Superior temporal gyrus (tissue), 1 donor: Measurements from ENCODE around the gene KCTD17.

Experiments used
- DNase-seq: peaks from one replicate; pipeline ENCODE4 v3.0.0-alpha.2; 2016; ENCODE audit errors: extremely low spot score

Gene KCTD17

DNA sequence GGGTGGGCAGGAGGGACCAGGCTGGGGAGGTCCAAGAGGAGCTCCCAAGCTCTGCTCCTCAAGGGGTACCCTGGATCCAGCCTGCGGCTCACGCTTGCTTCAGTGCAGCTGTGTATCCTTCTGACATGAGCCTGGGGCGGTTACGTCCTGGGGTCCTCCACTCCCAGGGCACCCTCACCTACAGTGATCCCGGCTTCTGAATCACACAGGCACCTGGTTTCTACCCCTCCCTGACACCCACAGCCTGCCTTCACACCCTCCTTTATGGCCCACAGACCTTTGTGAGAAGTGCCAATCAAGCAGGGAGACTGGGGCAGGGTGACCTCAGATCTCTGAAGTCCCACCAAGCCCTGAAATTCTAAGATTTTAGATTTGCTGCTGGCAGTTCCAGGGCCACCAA lies 30.5 kb upstream of the KCTD17 start:
- no peak for DNase-seq

- DNase-seq: peak; percentile 73
Observed at GRCh38 chr22:37021710-37022482, 29.6 kb upstream of the KCTD17 start.

DNA sequence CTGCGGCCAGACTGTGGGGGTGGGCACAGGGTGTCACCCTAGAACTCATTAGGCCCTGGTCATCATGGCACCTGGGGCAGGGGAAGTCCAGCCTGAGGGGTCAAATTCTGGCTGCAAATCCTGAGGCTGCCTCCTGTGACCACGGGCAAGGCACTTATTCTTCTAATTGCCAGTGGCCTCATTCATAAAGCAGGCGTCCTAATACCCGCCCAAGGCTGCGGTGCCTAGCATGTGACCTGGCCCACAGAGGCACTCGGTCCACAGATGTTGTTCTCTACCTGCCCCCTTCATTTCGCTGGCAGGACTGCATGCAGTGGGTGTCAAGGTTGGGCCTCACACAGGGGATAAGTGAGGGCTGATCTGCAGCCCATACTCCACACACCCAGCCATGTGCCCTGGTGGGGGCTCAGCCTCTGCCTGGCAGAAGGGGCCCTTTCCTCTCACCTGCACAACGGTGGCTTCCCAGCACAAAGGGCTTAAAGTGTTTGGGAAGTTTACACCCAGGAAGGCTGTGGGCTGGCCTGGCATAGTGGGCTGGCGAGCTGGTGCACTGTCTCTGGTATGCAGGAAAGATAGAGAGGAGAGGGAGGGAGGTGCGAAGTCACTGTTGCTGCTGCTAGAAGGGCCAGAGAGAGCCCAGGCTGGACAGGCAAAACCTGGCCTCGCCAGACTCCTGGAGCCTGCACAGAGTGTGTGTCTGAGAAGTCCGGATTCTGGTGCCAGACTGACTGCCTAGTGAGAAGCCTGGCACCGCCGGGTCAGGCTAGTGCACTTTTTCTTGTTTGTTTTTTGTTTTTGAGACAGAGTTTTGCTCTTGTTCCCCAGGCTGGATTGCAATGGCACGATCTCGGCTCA lies 28.8 kb upstream of the KCTD17 start:
- DNase-seq: no peak

- DNase-seq: no peak
Observed at GRCh38 chr22:37023743-37024338, 27.7 kb upstream of the KCTD17 start.

- no peak for DNase-seq
Observed at GRCh38 chr22:37024339-37025157, 27.0 kb upstream of the KCTD17 start.

DNA sequence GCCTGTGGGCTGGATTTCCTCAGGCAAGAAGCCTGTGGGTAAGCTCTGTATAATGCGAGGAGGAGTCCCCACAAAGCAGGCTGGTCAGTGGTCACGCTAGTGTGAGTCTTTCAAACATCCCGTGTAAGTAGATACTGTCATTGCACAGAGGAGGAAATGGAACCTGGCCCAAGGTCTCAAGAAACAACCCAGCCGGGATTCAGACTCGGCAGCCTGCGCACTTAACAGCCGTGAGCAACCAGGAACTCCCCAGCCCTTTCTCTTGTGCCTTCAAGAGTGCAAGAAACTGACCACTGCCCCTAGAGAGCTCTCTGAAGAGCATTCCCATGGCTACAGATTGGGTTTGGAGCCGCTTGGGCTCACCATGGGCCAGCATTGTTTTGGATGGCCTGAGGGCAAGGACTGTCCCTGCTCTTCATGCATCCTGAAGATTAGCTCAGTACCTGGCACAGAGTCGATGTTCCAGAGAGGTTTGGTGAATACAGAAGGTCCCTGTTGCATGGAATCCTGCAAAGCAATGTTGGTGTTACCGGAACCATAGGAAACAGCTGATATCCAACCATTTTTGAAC lies 26.0 kb upstream of the KCTD17 start:
- no peak for DNase-seq

DNA sequence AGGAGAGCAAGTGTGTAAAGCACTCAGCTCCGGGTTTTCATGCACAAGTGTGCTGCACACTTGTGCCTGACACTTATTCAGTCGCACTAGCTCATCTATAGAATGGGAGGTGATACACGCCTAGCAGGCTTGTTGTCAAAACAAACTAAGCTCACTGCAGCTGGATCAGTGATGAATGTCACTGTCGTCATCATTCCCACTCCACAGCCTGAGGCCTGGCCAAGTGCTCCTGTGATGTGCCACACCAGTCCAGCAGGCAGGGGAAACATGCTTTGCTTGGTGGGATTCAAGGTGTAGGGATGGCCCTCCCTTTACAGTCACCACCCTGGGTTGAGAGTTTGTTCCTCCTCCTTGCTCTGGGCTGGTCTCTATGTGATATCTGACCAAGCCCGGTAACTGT lies 25.2 kb upstream of the KCTD17 start:
- peak; percentile 32 for DNase-seq

DNA sequence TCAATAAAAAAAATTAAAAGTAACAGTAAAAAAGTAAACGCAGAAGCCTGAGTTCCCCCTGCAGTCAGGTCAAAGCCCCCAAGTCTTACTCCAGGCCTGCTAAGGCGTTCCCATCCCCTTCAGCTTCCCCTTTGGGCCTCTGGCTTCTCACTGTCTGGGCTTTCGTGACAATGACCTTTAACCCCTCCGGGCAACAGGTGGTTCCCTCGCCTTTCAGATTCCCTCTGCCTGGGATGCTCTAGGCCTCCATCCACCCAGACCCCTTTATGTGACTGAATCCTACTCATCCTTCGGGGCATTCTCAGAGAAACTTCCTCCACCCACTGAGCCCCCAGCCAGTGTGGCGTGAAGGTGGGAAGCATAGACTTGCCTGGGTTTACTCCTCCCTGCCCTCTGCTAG lies 24.0 kb upstream of the KCTD17 start:
- no peak for DNase-seq

- DNase-seq: no peak
Observed at GRCh38 chr22:37028692-37029674, 22.6 kb upstream of the KCTD17 start.

- DNase-seq: no peak
Observed at GRCh38 chr22:37030560-37031281, 20.8 kb upstream of the KCTD17 start.

DNA sequence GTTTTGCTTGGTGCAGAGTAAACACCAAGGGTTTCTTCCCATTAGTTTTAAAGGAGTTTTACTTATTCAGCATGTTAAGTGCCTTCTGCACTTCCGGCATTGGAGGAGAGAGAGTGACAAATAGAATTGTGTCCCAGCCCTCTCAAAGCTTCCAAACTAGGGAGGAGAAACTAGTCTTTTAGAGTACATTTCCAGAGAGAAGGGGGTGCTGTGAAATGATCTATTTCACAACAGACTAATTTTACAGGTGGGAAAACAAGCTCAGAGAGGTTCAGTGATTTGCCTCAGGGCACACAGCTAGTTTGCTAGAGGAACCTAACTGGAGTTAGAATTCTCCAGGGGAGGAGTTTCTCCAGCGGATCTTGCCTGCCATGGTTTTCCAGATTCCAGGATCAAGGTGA lies 19.4 kb upstream of the KCTD17 start:
- no peak for DNase-seq

- DNase-seq: no peak
Observed at GRCh38 chr22:37032535-37033460, 18.7 kb upstream of the KCTD17 start.

DNA sequence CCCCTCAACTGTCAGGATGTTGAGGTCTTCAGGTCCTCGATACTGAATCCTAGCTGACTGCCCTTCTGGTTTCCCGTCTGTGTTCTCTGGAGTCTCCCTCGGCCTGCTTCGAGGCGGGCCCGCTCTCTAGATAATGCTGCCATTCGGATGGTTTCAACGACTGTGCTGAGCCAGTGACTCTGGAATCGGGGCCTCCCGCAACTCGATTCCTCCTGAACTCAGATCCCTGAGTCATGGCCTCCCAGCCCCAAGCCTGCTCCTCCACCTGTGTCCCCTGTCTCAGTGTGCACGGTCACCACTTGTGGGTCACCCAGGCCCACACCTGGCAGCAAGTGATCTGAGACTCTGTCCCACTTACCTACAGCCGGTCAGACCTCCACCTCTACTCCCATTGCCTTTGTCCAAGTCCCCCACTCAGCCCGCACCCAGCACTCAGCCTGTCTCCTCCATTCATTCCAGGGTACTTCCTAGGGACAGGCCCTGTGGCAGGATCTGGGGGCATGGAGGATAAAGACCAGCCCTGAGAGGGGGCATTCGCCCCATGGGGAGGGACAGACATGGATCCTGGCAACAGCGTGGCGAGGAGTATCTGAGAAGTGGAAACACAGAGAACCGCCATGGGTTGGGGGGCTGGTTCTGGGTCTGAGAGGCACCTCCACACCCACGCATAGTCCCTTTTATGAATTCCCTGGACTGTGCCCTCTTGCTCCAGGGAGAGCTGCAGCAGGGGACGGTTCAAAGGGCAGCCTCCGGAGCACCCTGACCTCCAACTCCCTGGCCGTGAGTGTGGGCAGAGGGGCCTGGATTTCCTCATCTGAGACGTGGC lies 17.7 kb upstream of the KCTD17 start:
- no peak for DNase-seq

GRCh38 chr22:37036655-37037377 lies 14.7 kb upstream of the KCTD17 start:
- DNase-seq: no peak

DNA sequence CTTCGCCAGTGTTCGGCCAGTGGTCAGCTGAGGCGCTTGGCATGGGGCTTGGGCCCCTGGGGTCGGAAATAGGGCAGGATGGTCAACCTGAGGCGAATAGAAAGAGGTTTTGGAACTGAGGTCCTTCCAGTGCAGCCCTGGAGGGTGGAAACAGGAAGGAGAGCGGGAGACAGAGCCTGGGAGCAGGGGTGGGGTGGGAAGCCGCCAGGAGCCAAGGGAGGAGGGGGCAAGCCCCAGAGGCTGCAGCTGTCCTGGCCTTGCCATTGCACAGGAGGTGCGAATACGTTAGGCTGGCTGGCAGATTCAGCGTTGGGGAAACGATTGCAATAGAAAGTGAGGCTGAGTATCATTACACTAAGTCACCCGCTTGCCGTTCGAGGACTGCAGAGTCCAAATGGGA lies 13.9 kb upstream of the KCTD17 start:
- no peak for DNase-seq

DNA sequence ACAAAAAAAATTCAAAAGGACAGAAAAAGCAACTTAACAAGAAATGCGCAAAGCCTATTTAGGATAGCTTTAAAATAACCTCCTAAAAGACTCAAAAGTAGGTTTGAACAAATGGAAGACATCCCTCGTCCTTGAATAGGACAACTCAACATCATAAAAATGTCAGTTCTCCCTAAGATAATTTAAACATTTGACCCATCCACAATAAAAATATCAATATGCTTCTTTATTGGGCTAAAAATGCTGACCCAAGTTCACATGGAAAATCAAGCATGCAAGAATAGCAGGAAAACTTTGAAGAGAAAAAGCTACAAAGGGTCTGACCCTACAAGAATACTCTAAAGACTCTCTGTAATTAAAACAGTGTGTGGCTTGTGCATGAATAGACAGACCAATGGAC lies 12.1 kb upstream of the KCTD17 start:
- DNase-seq: no peak
